Liver (tissue), 9 donors: ENCODE measurements around the gene CD7. TPM values are rescaled to one million over a fixed set of nuclear protein-coding genes. Genes with fewer than 3 reads are reported as not detected.

Source experiments
- DNase-seq: peaks from one replicate; pipeline ENCODE4 v3.0.0-alpha.2; 2017; ENCODE audit warnings: low spot score
- H3K27ac ChIP-seq, 2 donors: one replicate each; pipeline ENCODE4 v1.7.0; 2013; ENCODE audit warnings: inconsistent platforms in 2 of 2, low read length in 2 of 2, control low read depth in 1 of 2, low read depth in 1 of 2, mild to moderate bottlenecking in 1 of 2
- H3K27me3 ChIP-seq, 4 donors: one replicate each; pipeline versions ENCODE4 v1.6.1 to v1.7.0; 2013; ENCODE audit warnings: low read length in 3 of 4, inconsistent platforms in 1 of 4, mild to moderate bottlenecking in 1 of 4, moderate library complexity in 1 of 4; ENCODE audit not compliant: control insufficient read depth in 4 of 4, insufficient read depth in 4 of 4
- H3K36me3 ChIP-seq, 4 donors: one replicate each; pipeline versions ENCODE4 v1.6.1 to v1.7.0; 2013; ENCODE audit warnings: low read length in 3 of 4, mild to moderate bottlenecking in 3 of 4, low read depth in 1 of 4, moderate library complexity in 1 of 4; ENCODE audit not compliant: control insufficient read depth in 4 of 4, insufficient read depth in 3 of 4
- H3K4me1 ChIP-seq, 4 donors: one replicate each; pipeline versions ENCODE4 v1.6.1 to v1.7.0; 2013; ENCODE audit warnings: low read length in 3 of 4, mild to moderate bottlenecking in 3 of 4, moderate library complexity in 1 of 4; ENCODE audit not compliant: control insufficient read depth in 4 of 4, insufficient read depth in 4 of 4
- H3K4me3 ChIP-seq, 3 donors: one replicate each; pipeline versions ENCODE4 v1.6.1 to v1.7.0; 2013; ENCODE audit warnings: low read length in 3 of 3, control low read depth in 1 of 3, low read depth in 1 of 3, mild to moderate bottlenecking in 1 of 3
- H3K9ac ChIP-seq, 2 donors: one replicate each; pipeline ENCODE4 v1.7.0; 2013; ENCODE audit warnings: low read length in 2 of 2, mild to moderate bottlenecking in 2 of 2, moderate library complexity in 2 of 2, control low read depth in 1 of 2, low read depth in 1 of 2
- H3K9me3 ChIP-seq, 4 donors: one replicate each; pipeline versions ENCODE4 v1.6.1 to v1.7.0; 2013; ENCODE audit warnings: low read length in 3 of 4; ENCODE audit not compliant: control insufficient read depth in 4 of 4
- FOXA2 ChIP-seq: IDR thresholded peaks from 2 replicates; pipeline ENCODE4 v1.6.1; 2016; ENCODE audit warnings: antibody characterized with exemption
- GABPA ChIP-seq, 2 donors: IDR thresholded peaks in 1 of 2; conservative IDR thresholded peaks in 1 of 2; 2 replicates each; pipeline ENCODE4 v1.6.1; 2016; ENCODE audit warnings: antibody characterized with exemption in 2 of 2, mild to moderate bottlenecking in 1 of 2, moderate library complexity in 1 of 2
- HNF4A ChIP-seq, 2 donors: conservative IDR thresholded peaks; 2 replicates each; pipeline ENCODE4 v1.6.1; 2016; ENCODE audit warnings: antibody characterized with exemption in 2 of 2, mild to moderate bottlenecking in 2 of 2
- HNF4G ChIP-seq: IDR thresholded peaks from 2 replicates; pipeline ENCODE4 v1.6.1; 2016; ENCODE audit warnings: antibody characterized with exemption
- JUND ChIP-seq, 2 donors: IDR thresholded peaks; 2 replicates each; pipeline ENCODE4 v1.6.1; 2016; ENCODE audit warnings: antibody characterized with exemption in 2 of 2
- NR2F2 ChIP-seq: IDR thresholded peaks from 2 replicates; pipeline ENCODE4 v1.6.1; 2016; ENCODE audit warnings: antibody characterized with exemption
- RAD21 ChIP-seq, 2 donors: IDR thresholded peaks; 2 replicates each; pipeline ENCODE4 v1.6.1; 2016; ENCODE audit warnings: antibody characterized with exemption in 2 of 2, mild to moderate bottlenecking in 2 of 2
- RXRA ChIP-seq, 2 donors: IDR thresholded peaks; 2 replicates each; pipeline ENCODE4 v1.6.1; 2017 to 2018; ENCODE audit warnings: antibody characterized with exemption in 2 of 2, mild to moderate bottlenecking in 1 of 2
- SP1 ChIP-seq: IDR thresholded peaks from 2 replicates; pipeline ENCODE4 v1.6.1; 2018; ENCODE audit warnings: antibody characterized with exemption, mild to moderate bottlenecking
- YY1 ChIP-seq: IDR thresholded peaks from 2 replicates; pipeline ENCODE4 v1.6.1; 2016; ENCODE audit warnings: antibody characterized with exemption, mild to moderate bottlenecking
- WGBS: extraction: QIAGEN DNeasy Blood & Tissue Kit; methylation state at CpG from one replicate; pipeline ENCODE4 v1.1.7; 2013; 5-methylcytosine and 5-hydroxymethylcytosine counted together
- polyA plus RNA-seq, 2 donors: library from polyadenylated mRNA; stranded (reverse) in 1 of 2; unstranded in 1 of 2; fragments of 200-250 nt in 1 of 2; fragments of >200 nt in 1 of 2; fragmentation: Nextera tagmentation in 1 of 2; extraction: Ambion mirVana in 1 of 2; gene quantifications; one replicate each; pipeline versions ENCODE4 v1.2.1 to v1.2.3, GENCODE V29; 2013 to 2015
- total RNA-seq, 2 donors: library from RNA; depleted of rRNA; stranded (reverse); fragments of >200 nt; gene quantifications; one replicate each; pipeline ENCODE4 v1.2.3, GENCODE V29; 2014
- TF ChIP-seq, protein P1 (sequence below): IDR thresholded peaks from 2 replicates; pipeline ENCODE4 v1.6.1; 2016; ENCODE audit warnings: antibody characterized with exemption
- TF ChIP-seq, protein P2 (sequence below): fragments of 150-350 bp; IDR thresholded peaks from 2 replicates; pipeline ENCODE4 v1.5.1; 2017; ENCODE audit warnings: improper control_type of control experiment, low read depth, low read length; ENCODE audit not compliant: missing input control
- TF ChIP-seq, protein P3 (sequence below): IDR thresholded peaks from 2 replicates; pipeline ENCODE4 v1.6.1; 2016; ENCODE audit warnings: antibody characterized with exemption
- TF ChIP-seq, protein P4 (sequence below): IDR thresholded peaks from 2 replicates; pipeline ENCODE4 v1.6.1; 2016; ENCODE audit warnings: antibody characterized with exemption
- donor health status: healthy.
- donor health status: healthy.
- donor health status: healthy.
- donor health status: healthy.
- donor health status: healthy.

The CD7 gene
- total and polyA plus RNA-seq, 4 donors = 1.0 to 1.5 (median 1.4) TPM

DNA sequence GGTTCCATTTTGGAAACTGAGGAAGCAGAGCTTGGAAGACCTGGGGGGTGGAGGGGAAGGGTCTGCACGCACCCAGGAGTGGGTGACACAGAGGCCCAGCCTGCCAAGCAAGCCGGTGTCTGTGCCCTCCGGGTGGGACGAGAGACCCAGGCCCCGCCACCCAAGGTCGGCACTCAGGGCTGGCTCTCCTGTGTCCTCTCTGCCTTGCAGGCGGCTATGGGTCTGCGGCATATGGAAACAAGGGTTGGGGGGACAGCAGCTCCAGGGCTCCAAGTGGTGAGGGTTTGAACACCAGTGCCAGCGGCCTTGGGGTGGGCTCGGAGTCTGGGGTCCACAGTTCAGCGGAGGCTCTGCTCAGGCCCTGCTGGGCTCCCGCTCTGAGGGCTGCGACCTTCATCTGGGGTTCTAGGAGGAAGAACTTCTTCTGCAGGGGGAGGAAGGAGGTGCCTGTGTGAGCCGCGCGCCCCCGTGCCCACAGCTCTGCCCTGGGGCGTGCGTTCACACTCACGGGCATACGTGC is 4.6 kb upstream of the CD7 start:
- H3K27ac ChIP-seq = no peak overlapping the region
- H3K36me3 ChIP-seq = peaks cover 0 to 1% (median 0%) of the 10 kb centered on the region in 4 donors
- no peaks in the 10 kb centered on the region for H3K27me3 ChIP-seq
- no peak overlapping the region for H3K9ac ChIP-seq
- H3K4me3 ChIP-seq = no peak overlapping the region
- DNase-seq = no peak
- peaks cover 9 to 28% (median 19%) of the 10 kb centered on the region in 4 donors for H3K4me1 ChIP-seq
- no peak for TF ChIP-seq GABPA (IDR thresholded peaks at IDR 0.05 in 1 of 2, conservative IDR thresholded peaks at IDR 0.05 in 1 of 2)
- no peak for TF ChIP-seq NR2F2
- TF ChIP-seq JUND (IDR thresholded peaks at IDR 0.05) = no peak
- no peak for TF ChIP-seq RXRA (IDR thresholded peaks at IDR 0.05)
- no peak for TF ChIP-seq HNF4A (conservative IDR thresholded peaks at IDR 0.05)
- TF ChIP-seq, protein P1, sequence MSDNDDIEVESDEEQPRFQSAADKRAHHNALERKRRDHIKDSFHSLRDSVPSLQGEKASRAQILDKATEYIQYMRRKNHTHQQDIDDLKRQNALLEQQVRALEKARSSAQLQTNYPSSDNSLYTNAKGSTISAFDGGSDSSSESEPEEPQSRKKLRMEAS = no peak
- no peak for TF ChIP-seq HNF4G
- no peaks in the 10 kb centered on the region for H3K9me3 ChIP-seq
- 77% methylated on average over 21 of the region's 21 CpGs for WGBS

DNA sequence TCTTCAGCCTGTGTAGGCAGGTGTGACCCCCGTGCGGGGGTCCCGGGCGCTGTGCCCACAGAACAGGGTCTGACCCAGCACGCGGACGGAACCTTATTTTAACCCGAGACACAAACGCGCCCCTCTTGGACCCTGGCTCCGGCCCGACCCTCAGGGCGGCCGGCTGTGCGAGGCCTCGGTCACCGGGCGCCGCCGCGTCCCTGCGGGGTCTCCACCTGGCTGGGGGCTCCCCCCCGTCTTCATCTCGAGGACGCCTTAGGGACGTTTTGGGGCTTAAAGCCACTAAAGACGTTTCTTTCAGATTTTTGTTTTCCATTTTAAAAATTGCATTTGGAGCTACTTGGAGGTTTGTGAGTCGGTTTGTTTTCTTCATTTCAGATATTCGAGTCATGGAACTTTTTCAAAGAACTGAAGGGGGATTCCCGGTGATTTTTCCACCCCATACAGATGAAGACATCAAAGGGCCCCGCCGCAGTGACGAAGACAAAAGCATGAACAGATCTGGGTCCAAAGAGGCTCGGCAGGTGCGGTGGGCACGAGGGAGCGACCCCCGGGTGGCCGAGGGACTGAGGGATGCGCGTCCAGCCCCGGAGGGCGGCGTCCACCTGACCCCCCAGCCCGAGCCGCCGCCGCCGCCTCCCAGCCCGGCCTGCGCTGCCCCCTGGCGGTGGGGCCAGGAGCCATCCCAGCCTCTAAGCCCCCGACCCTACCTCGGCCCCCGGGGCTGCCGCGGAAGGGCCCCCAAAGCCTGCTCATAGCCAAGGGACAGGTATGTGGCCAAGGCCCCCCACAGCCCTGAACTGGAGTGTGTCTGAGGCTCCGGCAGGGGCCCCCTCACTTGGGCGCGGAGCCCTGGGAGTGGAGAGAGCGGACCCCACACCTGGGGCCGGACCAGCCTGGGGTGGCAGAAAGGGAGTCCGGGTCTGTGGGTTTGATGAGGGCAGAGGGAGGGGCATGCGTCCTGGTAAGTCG is 3.8 kb upstream of the CD7 start:
- H3K9me3 ChIP-seq = no peaks in the 10 kb centered on the region
- WGBS = 42% methylated on average over 65 of the region's 65 CpGs
- no peak overlapping the region for H3K27ac ChIP-seq
- H3K4me3 ChIP-seq = no peak overlapping the region
- TF ChIP-seq, protein P2, sequence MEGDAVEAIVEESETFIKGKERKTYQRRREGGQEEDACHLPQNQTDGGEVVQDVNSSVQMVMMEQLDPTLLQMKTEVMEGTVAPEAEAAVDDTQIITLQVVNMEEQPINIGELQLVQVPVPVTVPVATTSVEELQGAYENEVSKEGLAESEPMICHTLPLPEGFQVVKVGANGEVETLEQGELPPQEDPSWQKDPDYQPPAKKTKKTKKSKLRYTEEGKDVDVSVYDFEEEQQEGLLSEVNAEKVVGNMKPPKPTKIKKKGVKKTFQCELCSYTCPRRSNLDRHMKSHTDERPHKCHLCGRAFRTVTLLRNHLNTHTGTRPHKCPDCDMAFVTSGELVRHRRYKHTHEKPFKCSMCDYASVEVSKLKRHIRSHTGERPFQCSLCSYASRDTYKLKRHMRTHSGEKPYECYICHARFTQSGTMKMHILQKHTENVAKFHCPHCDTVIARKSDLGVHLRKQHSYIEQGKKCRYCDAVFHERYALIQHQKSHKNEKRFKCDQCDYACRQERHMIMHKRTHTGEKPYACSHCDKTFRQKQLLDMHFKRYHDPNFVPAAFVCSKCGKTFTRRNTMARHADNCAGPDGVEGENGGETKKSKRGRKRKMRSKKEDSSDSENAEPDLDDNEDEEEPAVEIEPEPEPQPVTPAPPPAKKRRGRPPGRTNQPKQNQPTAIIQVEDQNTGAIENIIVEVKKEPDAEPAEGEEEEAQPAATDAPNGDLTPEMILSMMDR = peak; percentile 65
- TF ChIP-seq GABPA (IDR thresholded peaks at IDR 0.05 in 1 of 2, conservative IDR thresholded peaks at IDR 0.05 in 1 of 2) (no peak), NR2F2 (no peak), SP1 (no peak), YY1 (no peak), FOXA2 (no peak), RAD21 (IDR thresholded peaks at IDR 0.05) (peak in 1 of 2 donors; percentile 76)
- TF ChIP-seq, protein P3, sequence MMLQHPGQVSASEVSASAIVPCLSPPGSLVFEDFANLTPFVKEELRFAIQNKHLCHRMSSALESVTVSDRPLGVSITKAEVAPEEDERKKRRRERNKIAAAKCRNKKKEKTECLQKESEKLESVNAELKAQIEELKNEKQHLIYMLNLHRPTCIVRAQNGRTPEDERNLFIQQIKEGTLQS = no peak
- TF ChIP-seq, protein P4, sequence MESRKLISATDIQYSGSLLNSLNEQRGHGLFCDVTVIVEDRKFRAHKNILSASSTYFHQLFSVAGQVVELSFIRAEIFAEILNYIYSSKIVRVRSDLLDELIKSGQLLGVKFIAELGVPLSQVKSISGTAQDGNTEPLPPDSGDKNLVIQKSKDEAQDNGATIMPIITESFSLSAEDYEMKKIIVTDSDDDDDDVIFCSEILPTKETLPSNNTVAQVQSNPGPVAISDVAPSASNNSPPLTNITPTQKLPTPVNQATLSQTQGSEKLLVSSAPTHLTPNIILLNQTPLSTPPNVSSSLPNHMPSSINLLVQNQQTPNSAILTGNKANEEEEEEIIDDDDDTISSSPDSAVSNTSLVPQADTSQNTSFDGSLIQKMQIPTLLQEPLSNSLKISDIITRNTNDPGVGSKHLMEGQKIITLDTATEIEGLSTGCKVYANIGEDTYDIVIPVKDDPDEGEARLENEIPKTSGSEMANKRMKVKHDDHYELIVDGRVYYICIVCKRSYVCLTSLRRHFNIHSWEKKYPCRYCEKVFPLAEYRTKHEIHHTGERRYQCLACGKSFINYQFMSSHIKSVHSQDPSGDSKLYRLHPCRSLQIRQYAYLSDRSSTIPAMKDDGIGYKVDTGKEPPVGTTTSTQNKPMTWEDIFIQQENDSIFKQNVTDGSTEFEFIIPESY = no peak
- no peaks in the 10 kb centered on the region for H3K27me3 ChIP-seq
- no peak for DNase-seq
- H3K36me3 ChIP-seq = peaks cover 0 to 1% (median 0%) of the 10 kb centered on the region in 4 donors
- H3K4me1 ChIP-seq = peaks cover 5 to 23% (median 17%) of the 10 kb centered on the region in 4 donors
- no peak overlapping the region for H3K9ac ChIP-seq
